ENCODE results near the gene TRPV3.

DNA sequence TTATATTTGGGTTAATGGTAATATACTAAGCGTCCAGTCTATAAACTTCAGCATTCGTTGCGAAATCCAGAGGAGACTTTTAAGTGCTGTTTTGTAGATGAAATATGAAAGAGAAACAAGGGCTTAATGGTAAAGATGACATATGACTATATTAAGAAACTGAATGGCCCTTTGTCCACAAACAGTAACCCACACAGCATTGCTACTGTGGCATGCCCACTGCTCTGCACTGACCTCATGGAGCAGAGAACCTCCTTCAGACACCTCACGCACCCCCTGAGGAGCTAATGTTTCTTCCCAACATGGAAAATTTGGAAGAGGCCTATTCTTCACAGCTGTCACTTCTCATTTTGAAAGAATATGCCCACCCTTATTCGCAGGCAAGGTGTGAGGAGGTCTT is 55.1 kb downstream of the TRPV3 start:
- TF ChIP-seq POLR2AphosphoS5 (IDR thresholded peaks at IDR 0.05; ENCODE audit: low read depth, low read length) (no peak), ZNF354B (CRISPR knock-in tag; IDR thresholded peaks at IDR 0.05) (no peak), BHLHE40 (IDR thresholded peaks at IDR 0.05; ENCODE audit: low read length) (no peak), RXRA (CRISPR knock-in tag; IDR thresholded peaks at IDR 0.05) (no peak), ZSCAN31 (CRISPR knock-in tag; IDR thresholded peaks at IDR 0.05; ENCODE audit: low read depth) (no peak), MAFF (IDR thresholded peaks at IDR 0.05; ENCODE audit: low read depth, low read length) (no peak), AGO1 (IDR thresholded peaks at IDR 0.05; ENCODE audit: low read depth, low read length, poor library complexity, severe bottlenecking) (no peak), XRCC5 (optimal IDR thresholded peaks at IDR 0.05; ENCODE audit: low read length) (no peak), MTF1 (CRISPR knock-in tag; IDR thresholded peaks at IDR 0.05) (no peak)
- TF ChIP-seq, protein P1, sequence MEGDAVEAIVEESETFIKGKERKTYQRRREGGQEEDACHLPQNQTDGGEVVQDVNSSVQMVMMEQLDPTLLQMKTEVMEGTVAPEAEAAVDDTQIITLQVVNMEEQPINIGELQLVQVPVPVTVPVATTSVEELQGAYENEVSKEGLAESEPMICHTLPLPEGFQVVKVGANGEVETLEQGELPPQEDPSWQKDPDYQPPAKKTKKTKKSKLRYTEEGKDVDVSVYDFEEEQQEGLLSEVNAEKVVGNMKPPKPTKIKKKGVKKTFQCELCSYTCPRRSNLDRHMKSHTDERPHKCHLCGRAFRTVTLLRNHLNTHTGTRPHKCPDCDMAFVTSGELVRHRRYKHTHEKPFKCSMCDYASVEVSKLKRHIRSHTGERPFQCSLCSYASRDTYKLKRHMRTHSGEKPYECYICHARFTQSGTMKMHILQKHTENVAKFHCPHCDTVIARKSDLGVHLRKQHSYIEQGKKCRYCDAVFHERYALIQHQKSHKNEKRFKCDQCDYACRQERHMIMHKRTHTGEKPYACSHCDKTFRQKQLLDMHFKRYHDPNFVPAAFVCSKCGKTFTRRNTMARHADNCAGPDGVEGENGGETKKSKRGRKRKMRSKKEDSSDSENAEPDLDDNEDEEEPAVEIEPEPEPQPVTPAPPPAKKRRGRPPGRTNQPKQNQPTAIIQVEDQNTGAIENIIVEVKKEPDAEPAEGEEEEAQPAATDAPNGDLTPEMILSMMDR (CRISPR knock-in tag; IDR thresholded peaks at IDR 0.05) = no peak
- TF ChIP-seq, protein P2, sequence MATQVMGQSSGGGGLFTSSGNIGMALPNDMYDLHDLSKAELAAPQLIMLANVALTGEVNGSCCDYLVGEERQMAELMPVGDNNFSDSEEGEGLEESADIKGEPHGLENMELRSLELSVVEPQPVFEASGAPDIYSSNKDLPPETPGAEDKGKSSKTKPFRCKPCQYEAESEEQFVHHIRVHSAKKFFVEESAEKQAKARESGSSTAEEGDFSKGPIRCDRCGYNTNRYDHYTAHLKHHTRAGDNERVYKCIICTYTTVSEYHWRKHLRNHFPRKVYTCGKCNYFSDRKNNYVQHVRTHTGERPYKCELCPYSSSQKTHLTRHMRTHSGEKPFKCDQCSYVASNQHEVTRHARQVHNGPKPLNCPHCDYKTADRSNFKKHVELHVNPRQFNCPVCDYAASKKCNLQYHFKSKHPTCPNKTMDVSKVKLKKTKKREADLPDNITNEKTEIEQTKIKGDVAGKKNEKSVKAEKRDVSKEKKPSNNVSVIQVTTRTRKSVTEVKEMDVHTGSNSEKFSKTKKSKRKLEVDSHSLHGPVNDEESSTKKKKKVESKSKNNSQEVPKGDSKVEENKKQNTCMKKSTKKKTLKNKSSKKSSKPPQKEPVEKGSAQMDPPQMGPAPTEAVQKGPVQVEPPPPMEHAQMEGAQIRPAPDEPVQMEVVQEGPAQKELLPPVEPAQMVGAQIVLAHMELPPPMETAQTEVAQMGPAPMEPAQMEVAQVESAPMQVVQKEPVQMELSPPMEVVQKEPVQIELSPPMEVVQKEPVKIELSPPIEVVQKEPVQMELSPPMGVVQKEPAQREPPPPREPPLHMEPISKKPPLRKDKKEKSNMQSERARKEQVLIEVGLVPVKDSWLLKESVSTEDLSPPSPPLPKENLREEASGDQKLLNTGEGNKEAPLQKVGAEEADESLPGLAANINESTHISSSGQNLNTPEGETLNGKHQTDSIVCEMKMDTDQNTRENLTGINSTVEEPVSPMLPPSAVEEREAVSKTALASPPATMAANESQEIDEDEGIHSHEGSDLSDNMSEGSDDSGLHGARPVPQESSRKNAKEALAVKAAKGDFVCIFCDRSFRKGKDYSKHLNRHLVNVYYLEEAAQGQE (IDR thresholded peaks at IDR 0.05; ENCODE audit: borderline replicate concordance in 1 of 2, low read depth in 1 of 2, low read length in 2 of 2) = no peak
- TF ChIP-seq, protein P3, sequence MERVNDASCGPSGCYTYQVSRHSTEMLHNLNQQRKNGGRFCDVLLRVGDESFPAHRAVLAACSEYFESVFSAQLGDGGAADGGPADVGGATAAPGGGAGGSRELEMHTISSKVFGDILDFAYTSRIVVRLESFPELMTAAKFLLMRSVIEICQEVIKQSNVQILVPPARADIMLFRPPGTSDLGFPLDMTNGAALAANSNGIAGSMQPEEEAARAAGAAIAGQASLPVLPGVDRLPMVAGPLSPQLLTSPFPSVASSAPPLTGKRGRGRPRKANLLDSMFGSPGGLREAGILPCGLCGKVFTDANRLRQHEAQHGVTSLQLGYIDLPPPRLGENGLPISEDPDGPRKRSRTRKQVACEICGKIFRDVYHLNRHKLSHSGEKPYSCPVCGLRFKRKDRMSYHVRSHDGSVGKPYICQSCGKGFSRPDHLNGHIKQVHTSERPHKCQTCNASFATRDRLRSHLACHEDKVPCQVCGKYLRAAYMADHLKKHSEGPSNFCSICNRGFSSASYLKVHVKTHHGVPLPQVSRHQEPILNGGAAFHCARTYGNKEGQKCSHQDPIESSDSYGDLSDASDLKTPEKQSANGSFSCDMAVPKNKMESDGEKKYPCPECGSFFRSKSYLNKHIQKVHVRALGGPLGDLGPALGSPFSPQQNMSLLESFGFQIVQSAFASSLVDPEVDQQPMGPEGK (CRISPR knock-in tag; IDR thresholded peaks at IDR 0.05) = no peak
